K562 (cell line): Measurements from ENCODE around the gene YES1. TPM values are rescaled to one million over a fixed set of nuclear protein-coding genes. Genes with fewer than 3 reads are reported as not detected.

Experiments
- BHLHE40 ChIP-seq: IDR thresholded peaks from 2 replicates; pipeline ENCODE4 v1.6.1; 2011; ENCODE audit warnings: low read length, improper control_type of control experiment
- BRF1 ChIP-seq: IDR thresholded peaks from 3 replicates; pipeline ENCODE4 v1.6.1; 2011; ENCODE audit warnings: borderline replicate concordance, mild to moderate bottlenecking; ENCODE audit not compliant: insufficient read length; ENCODE audit errors: extremely low read depth
- CBX5 ChIP-seq: IDR thresholded peaks from 2 replicates; pipeline ENCODE4 v1.6.1; 2014; ENCODE audit warnings: low read depth, borderline replicate concordance
- LARP7 ChIP-seq: fragments of 450-650 bp; IDR thresholded peaks from 2 replicates; pipeline ENCODE4 v1.6.1; 2016
- MIER1 ChIP-seq: fragments of 450-650 bp; IDR thresholded peaks from 2 replicates; pipeline ENCODE4 v1.6.1; 2016; ENCODE audit warnings: antibody characterized with exemption, mild to moderate bottlenecking, low read depth
- PHB ChIP-seq: fragments of 250-450 bp; sonication (Bioruptor Pico); IDR thresholded peaks from 2 replicates; pipeline ENCODE4 v1.5.0; 2021
- PRPF4 ChIP-seq: fragments of 200-400 bp; formaldehyde crosslinking; IDR thresholded peaks from one replicate; pipeline ENCODE4 v1.6.1; 2017; ENCODE audit warnings: low read length, low read depth, mild to moderate bottlenecking; ENCODE audit not compliant: insufficient read depth, poor library complexity, severe bottlenecking
- SMAD4 ChIP-seq: fragments of 250-450 bp; sonication (Bioruptor Pico); conservative IDR thresholded peaks from 2 replicates; pipeline ENCODE4 v1.8.0; 2021; ENCODE audit warnings: inconsistent platforms, mild to moderate bottlenecking, moderate library complexity
- STAT5B ChIP-seq: fragments of 250-450 bp; sonication (Bioruptor Pico); IDR thresholded peaks from 2 replicates; pipeline ENCODE4 v1.8.0; 2021; ENCODE audit warnings: mild to moderate bottlenecking, inconsistent platforms
- TBP ChIP-seq: optimal IDR thresholded peaks from 2 replicates; pipeline ENCODE3; 2011; ENCODE audit warnings: low read depth, low read length, improper control_type of control experiment
- TCF7L2 ChIP-seq: fragments of 150-350 bp; IDR thresholded peaks from 2 replicates; pipeline ENCODE4 v1.6.1; 2016; ENCODE audit warnings: low read depth, mild to moderate bottlenecking, low read length, moderate library complexity
- TFAM ChIP-seq: fragments of 250-450 bp; sonication (Bioruptor Pico); conservative IDR thresholded peaks from 2 replicates; pipeline ENCODE4 v1.5.0; 2021; ENCODE audit warnings: mild to moderate bottlenecking, moderate library complexity
- YY1 ChIP-seq, 3 experiments: IDR thresholded peaks; 2 replicates each; pipeline ENCODE4 v1.6.1; 2011; ENCODE audit warnings: low read length in 2 of 3, mild to moderate bottlenecking in 2 of 3, moderate library complexity in 2 of 3, borderline replicate concordance in 1 of 3, control low read depth in 1 of 3, low read depth in 1 of 3; ENCODE audit not compliant: insufficient read depth in 3 of 3, insufficient replicate concordance in 2 of 3, control insufficient read depth in 1 of 3, insufficient read length in 1 of 3; ENCODE audit errors: extremely low read depth in 1 of 3
- polyA plus RNA-seq, 8 experiments: library from polyadenylated mRNA; depleted of rRNA in 4 of 8; stranded (reverse) in 5 of 8; unstranded in 3 of 8; fragments of >200 nt; fragmentation: Nextera tagmentation in 2 of 8; fragmentation: Illumina TruSeq in 1 of 8; extraction: Ambion mirVana in 2 of 8; extraction: Trizol in 1 of 8; gene quantifications; 2 replicates each; pipeline versions ENCODE4 v1.2.1 to v1.2.3, GENCODE V29; 2011 to 2014; ENCODE audit warnings: inconsistent platforms in 1 of 8, missing spikeins in 1 of 8
- total RNA-seq, 7 experiments: library from RNA; depleted of rRNA in 6 of 7; stranded (reverse); fragments of >200 nt in 6 of 7; fragmentation: Illumina TruSeq in 2 of 7; extraction: Trizol in 2 of 7; gene quantifications; 2 replicates each; pipeline versions ENCODE4 v1.2.1 to v1.2.3, GENCODE V29; 2011 to 2021; ENCODE audit warnings: low replicate concordance in 1 of 7
- TF ChIP-seq, protein P1 (sequence below): fragments of 450-650 bp; IDR thresholded peaks from 2 replicates; pipeline ENCODE4 v1.6.1; 2017; ENCODE audit warnings: antibody characterized with exemption, mild to moderate bottlenecking
- TF ChIP-seq, protein P2 (sequence below): fragments of 250-450 bp; sonication (Bioruptor Pico); IDR thresholded peaks from 2 replicates; pipeline ENCODE4 v1.8.0; 2022; ENCODE audit warnings: inconsistent platforms, mild to moderate bottlenecking, moderate library complexity, borderline replicate concordance
- TF ChIP-seq, protein P3 (sequence below), 2 experiments: fragments of 450-650 bp in 1 of 2; sonication (generic) in 1 of 2; formaldehyde crosslinking; conservative IDR thresholded peaks; 2 replicates each; pipeline versions ENCODE4 v1.4.0 to v1.8.1; 2020 to 2022; ENCODE audit warnings: mild to moderate bottlenecking in 1 of 2, missing genetic modification reagents in 1 of 2
- TF ChIP-seq, protein P4 (sequence below): sonication (generic); formaldehyde crosslinking; IDR thresholded peaks from 2 replicates; pipeline ENCODE4 v1.4.0; 2020; ENCODE audit warnings: mild to moderate bottlenecking, missing genetic modification reagents

The YES1 gene
- total and polyA plus RNA-seq, 9 of the 15 experiments (the other 6 are each of a cell fraction or from before 2014, with no cell fraction given), result 37.2 to 115 (median 77.7) TPM

DNA sequence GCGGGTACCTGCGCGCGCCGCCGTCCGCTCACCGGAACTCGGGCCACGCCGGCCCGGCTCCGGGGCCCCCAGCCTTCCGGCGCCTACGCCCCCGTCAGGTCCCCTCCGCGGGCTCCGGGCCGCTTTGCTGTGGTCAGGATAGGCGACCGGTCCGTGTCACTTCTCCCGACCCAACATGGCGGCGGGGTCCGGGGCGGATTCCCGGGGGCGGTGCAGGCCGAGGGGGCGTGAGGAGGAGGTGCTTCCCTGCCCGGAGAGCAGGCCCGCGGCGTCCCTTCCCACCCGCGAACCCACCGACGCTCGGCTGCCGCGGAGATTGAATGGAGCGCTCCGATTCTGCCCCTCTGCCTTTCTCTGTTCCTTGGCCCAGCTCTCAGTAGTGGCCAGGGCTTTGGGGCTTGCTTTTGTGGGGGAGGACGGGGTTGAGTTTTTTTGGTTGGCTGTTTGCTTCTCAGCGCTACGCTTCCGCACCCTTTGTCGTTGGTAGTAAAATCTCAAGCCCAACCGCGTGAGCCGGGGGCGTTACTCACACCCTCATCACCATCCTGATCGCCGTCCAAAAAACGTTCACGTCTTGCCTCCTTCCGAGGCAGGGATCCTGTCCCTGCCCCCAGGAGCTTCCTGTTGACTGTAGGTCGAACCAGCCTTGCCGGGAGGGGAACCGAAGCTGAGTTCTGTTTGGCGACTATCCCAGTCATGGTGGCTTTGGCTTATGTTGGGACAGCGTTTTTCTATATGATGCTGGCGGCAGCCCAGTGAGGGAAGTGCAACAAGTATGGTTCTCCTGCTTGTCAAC, 532 bp upstream of the YES1 start (continued):
- peak; percentile 63 for TF ChIP-seq TBP
- TF ChIP-seq MIER1, result peak; percentile 33; the same call in 1 of the 2 replicates
- peak; percentile 82; the same call in 1 of the 2 replicates for TF ChIP-seq LARP7
- TF ChIP-seq, protein P1, sequence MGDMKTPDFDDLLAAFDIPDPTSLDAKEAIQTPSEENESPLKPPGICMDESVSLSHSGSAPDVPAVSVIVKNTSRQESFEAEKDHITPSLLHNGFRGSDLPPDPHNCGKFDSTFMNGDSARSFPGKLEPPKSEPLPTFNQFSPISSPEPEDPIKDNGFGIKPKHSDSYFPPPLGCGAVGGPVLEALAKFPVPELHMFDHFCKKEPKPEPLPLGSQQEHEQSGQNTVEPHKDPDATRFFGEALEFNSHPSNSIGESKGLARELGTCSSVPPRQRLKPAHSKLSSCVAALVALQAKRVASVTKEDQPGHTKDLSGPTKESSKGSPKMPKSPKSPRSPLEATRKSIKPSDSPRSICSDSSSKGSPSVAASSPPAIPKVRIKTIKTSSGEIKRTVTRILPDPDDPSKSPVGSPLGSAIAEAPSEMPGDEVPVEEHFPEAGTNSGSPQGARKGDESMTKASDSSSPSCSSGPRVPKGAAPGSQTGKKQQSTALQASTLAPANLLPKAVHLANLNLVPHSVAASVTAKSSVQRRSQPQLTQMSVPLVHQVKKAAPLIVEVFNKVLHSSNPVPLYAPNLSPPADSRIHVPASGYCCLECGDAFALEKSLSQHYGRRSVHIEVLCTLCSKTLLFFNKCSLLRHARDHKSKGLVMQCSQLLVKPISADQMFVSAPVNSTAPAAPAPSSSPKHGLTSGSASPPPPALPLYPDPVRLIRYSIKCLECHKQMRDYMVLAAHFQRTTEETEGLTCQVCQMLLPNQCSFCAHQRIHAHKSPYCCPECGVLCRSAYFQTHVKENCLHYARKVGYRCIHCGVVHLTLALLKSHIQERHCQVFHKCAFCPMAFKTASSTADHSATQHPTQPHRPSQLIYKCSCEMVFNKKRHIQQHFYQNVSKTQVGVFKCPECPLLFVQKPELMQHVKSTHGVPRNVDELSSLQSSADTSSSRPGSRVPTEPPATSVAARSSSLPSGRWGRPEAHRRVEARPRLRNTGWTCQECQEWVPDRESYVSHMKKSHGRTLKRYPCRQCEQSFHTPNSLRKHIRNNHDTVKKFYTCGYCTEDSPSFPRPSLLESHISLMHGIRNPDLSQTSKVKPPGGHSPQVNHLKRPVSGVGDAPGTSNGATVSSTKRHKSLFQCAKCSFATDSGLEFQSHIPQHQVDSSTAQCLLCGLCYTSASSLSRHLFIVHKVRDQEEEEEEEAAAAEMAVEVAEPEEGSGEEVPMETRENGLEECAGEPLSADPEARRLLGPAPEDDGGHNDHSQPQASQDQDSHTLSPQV, result no peak
- no peak for TF ChIP-seq BRF1
- TF ChIP-seq TFAM (CRISPR knock-in tag), result no peak
- peak; percentile 36 for TF ChIP-seq BHLHE40
- TF ChIP-seq, protein P2, sequence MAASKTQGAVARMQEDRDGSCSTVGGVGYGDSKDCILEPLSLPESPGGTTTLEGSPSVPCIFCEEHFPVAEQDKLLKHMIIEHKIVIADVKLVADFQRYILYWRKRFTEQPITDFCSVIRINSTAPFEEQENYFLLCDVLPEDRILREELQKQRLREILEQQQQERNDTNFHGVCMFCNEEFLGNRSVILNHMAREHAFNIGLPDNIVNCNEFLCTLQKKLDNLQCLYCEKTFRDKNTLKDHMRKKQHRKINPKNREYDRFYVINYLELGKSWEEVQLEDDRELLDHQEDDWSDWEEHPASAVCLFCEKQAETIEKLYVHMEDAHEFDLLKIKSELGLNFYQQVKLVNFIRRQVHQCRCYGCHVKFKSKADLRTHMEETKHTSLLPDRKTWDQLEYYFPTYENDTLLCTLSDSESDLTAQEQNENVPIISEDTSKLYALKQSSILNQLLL (CRISPR knock-in tag), result no peak
- no peak for TF ChIP-seq PRPF4
- peak; percentile 24; the same call in 1 of the 2 replicates for TF ChIP-seq PHB
- peak in 2 of 3 experiments; percentile 60 to 97 for TF ChIP-seq YY1 (IDR thresholded peaks at IDR 0.05; ENCODE audit: borderline replicate concordance in 1 of 3, control insufficient read depth in 1 of 3, extremely low read depth in 1 of 3, insufficient read depth in 3 of 3, insufficient read length in 1 of 3, insufficient replicate concordance in 2 of 3, low read depth in 1 of 3, low read length in 2 of 3)
- TF ChIP-seq CBX5, result no peak
- TF ChIP-seq, protein P3, sequence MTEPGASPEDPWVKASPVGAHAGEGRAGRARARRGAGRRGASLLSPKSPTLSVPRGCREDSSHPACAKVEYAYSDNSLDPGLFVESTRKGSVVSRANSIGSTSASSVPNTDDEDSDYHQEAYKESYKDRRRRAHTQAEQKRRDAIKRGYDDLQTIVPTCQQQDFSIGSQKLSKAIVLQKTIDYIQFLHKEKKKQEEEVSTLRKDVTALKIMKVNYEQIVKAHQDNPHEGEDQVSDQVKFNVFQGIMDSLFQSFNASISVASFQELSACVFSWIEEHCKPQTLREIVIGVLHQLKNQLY (CRISPR knock-in tag; conservative IDR thresholded peaks at IDR 0.05), result peak in 1 of 2 experiments; percentile 54; a peak in 1 of 4 replicates
- TF ChIP-seq, protein P4, sequence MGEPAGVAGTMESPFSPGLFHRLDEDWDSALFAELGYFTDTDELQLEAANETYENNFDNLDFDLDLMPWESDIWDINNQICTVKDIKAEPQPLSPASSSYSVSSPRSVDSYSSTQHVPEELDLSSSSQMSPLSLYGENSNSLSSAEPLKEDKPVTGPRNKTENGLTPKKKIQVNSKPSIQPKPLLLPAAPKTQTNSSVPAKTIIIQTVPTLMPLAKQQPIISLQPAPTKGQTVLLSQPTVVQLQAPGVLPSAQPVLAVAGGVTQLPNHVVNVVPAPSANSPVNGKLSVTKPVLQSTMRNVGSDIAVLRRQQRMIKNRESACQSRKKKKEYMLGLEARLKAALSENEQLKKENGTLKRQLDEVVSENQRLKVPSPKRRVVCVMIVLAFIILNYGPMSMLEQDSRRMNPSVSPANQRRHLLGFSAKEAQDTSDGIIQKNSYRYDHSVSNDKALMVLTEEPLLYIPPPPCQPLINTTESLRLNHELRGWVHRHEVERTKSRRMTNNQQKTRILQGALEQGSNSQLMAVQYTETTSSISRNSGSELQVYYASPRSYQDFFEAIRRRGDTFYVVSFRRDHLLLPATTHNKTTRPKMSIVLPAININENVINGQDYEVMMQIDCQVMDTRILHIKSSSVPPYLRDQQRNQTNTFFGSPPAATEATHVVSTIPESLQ (CRISPR knock-in tag), result peak; percentile 92; the same call in 1 of the 2 replicates
- TF ChIP-seq SMAD4 (CRISPR knock-in tag), result peak; percentile 72
- TF ChIP-seq TCF7L2, result no peak
- no peak for TF ChIP-seq STAT5B (CRISPR knock-in tag)
